ENCODE results near the gene ZNF735.
"Not testable (repeated sequence)": the region's sequence is repeated elsewhere in the genome, so short reads cannot be mapped to it uniquely, and the experiment has no call there.

The ZNF735 gene

GRCh38 chr7:64223366-64223765, 16.4 kb downstream of the ZNF735 start:
- no peak for FAIRE-seq
- no peak for TF ChIP-seq POLR2A (IDR thresholded peaks at IDR 0.05; ENCODE audit: low read depth, low read length)
- DNase-seq (ENCODE audit: insufficient read length, low spot score) = no peak

DNA sequence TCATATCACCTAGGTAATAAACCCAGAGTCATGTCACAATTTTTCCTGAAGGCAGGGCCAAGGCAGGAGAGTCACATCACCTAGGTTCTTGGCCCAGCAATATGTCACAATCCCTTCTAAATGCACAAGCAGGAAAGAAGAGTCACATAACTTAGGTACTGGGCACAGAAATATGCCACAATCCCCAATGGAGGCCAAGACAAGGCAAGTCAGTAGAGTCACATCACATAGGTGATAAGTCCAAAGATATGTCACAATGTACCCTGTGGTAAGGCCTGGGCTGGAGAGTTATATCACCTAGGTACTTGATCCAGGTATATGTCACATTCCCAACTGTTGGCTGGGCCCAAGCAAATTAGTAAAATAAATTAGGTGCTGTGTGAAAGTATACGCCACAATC, 21.2 kb downstream of the ZNF735 start, which contains the start of gene ZNF679:
ZNF679 (plus strand) TSS at position 301 of the 400 bp plus-strand sequence. CDS start 20,644 bp downstream, outside the sequence.
- FAIRE-seq; DNase-seq (ENCODE audit: insufficient read length, low spot score): not testable (repeated sequence)

GRCh38 chr7:64266341-64266919, 59.4 kb downstream of the ZNF735 start:
- no peak for TF ChIP-seq POLR2A (IDR thresholded peaks at IDR 0.05; ENCODE audit: low read depth, low read length)
- DNase-seq (ENCODE audit: insufficient read length, low spot score) (no peak), FAIRE-seq (no peak)
